ENCODE data around the gene SMCO4.
"Not testable (repeated sequence)": the region's sequence is repeated elsewhere in the genome, so short reads cannot be mapped to it uniquely, and the experiment has no call there.

Gene SMCO4

DNA sequence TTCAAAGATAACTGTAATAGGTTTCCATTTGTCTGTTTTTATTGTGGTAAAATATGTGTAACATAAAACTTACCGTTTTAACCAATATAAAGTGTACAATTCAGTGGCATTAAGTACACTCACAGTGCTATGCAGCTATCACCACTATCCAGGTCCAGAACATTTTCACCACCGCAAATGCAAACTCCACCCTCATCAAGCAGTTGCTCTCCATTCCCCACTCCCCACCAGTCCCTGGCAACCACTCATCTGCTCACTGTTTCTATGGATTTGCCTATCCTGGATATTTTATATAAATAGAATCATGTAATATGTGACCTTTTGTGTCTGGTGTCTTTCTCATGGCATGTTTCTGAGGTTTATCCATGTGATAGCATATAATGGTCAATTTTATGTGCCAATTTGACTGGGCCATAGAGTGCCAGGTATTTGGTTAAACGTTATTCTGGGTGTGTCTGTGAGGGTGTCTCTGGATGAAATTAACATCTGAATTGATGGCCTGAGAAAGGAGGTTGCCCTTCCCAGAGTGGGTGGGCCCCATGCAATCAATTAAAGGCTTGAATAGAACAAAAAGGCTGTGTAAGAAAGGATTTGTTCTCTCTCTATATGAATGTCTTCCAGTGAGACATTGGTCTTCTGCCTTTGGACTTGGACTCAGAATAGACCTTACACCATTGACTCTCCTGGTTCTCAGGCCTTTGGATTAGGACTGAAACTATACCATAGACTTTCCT lies 17.2 kb upstream of the SMCO4 start:
- DNase-seq (ENCODE audit: low read depth in 2 of 2): no peak

DNA sequence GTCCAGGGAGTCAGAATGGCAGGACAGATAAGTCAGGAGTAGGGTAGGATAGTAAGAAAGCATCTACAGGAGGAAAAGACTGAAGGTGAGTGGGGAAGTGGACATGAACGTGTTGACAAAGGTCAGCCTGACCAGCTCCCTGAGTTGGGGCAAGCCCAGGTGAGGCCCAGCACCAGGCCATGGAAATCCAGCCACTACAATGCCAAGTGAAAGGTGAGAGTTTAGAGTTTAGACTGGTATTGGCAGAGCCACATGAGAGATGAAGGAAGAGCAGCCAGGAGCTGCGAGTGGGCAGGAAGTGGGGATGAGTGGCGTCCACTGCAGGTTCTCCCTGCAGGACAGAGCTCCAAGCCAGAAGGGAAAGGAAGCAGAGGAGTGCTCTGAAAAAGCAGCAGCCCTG lies 16.5 kb upstream of the SMCO4 start:
- no peak for DNase-seq (ENCODE audit: low read depth in 2 of 2)

DNA sequence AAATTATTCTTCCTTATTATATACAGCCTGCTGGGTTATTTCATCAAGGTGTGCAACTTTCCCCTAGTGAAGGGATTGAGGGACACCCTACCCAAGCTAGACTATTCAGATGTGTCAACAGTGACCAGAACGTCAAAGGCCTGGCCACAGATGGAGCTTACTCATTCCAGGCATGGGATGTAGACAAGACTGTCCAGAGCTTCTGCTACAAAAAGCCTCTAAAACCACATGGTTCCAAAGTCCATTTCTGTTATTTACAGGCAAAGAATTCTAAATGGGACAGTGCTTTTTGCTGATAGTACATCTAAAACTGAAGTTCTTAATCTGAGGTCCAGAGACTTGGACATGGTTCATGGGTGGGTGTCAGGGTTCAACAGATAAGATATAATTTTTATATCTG lies 9.7 kb upstream of the SMCO4 start:
- DNase-seq (ENCODE audit: low read depth in 2 of 2): no peak

- DNase-seq (ENCODE audit: low read depth in 2 of 2): no peak
These were observed 6.8 kb upstream of the SMCO4 start for GRCh38 chr11:93549976-93550375.

DNA sequence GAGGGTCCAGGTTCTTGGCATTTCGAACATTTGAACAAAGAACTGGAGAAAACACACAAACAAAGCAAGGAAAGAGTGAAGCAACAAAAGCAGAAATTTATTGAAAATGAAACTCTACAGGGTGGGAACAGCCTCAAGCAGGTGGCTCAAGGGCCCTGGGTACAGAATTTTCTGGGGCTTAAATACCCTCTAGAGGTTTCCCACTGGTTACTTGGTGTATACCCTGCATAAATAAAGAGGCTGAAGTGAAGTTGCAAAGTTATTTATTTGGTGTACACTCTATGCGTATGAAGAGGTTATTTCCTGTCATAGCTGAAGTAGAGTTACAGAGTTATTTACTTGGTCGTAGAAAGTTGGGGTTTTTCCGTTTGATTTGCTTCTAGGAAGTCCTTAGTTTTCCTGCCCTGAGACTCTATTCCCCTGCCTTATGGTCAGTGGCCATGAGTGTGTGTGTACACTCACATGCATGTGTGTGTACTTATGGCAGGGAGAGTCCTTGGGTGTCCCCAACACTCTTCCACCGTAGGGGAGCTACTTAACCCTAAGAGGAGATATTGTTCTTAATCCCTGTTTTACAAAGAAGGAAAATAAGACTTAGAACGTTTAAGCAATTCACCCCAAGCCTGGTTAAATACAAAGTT lies 5.6 kb upstream of the SMCO4 start:
- no peak for DNase-seq (ENCODE audit: low read depth in 2 of 2)

DNA sequence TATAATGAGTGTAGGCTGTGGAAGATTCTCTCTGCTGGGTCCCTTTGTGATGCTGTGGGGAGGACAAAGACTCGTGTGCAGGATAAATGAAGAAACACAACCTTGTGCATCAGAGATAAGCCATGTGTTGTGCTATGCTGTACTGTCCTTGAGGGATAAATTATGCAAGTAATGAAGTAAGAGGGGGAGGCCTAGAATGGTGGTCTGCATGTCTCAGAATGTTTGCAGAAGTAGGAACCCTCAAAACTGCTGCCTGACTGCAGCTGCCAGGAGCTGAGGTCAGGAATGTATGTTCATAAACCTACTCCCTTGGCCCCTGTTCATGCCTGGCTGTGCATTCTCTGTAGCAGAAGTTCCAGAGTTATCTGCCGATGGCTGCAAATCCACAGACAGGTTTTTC lies 4.6 kb upstream of the SMCO4 start:
- no peak for DNase-seq (ENCODE audit: low read depth in 2 of 2)

DNA sequence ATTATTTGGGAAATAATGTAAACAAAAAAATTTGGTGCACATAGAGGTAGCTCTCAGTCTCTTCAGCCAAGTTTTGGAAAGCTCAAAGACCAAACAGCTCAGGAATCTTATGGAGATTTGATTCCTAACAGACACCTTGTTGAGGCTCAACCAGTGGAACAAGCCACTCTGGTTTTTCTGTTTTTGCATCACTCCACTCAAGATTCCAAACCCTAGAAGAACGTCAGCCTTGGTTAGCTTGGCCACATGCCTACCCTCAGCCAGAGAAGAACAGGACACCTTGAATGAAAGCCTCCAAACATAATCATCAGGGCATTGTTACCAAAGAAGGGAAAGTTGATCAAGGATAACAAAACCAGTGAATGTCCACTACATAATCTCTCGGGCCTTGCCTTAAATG lies 3.8 kb upstream of the SMCO4 start:
- no peak for DNase-seq (ENCODE audit: low read depth in 2 of 2)

DNA sequence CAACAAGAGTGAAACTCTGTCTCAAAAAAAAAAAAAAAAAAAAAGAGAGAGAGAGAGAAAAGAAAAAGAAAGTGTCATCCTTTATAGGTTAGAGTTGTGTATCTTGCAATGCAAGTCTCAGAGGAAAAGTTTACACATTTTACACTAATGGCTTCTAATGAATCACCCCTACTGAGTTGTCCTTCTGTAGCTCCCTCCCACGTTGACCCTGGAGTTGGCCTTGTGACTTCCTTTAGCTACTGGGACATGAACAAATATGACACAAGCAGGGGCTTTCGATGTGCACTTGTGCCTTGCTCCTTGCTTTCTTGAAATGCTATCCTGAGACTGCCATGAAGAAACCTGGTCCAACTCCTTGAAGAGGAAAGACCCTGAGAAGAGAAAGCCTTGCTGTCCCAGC lies 2.4 kb upstream of the SMCO4 start:
- no peak for DNase-seq (ENCODE audit: low read depth in 2 of 2)

GRCh38 chr11:93542811-93543229 lies 371 bp downstream of the SMCO4 start:
- no peak for DNase-seq (ENCODE audit: low read depth in 2 of 2)

DNA sequence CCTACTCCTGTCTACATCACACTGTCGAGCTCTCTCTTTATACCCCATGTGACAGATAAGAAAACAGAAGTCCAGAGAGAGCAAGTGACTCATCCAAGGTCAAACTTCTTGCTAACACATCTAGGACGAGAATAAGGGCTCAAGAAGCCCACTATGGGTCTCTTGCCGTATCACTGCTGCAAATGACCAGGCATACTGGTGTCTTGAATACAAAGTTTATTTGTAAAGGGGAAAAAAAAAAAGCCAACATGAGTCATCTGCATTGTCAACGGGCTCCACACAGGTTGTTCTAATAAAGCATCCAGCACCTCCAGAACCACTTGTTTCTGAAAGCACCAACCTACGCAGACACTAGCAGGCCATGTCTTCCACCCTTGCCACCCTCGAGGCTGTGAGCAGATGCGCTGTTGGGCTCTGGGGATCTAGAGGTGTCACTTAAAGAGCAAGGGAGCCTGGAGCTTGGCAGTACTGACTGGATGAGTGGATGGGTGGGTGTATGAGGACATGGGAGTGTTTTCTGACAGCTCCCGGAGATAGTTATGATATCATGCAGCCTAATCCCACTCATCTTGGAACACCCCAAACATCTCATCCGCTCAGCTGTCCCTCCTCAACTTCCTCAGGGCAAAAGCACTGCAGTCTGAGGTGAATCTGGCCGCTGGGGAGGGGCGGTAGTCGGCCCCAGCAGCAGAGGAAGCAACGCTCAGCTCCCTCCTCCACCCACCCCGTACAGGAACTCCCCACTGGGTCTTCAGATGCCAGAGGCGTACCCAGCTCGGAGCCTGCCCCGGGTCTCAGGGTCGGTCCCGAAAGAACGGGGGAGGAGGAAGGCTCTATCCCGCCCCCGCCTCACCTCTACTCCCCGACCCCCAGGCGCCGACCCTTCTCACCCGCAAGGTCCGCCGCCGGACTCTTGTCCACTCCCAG lies 1.0 kb downstream of the SMCO4 start:
- no peak for DNase-seq (ENCODE audit: low read depth in 2 of 2)

DNA sequence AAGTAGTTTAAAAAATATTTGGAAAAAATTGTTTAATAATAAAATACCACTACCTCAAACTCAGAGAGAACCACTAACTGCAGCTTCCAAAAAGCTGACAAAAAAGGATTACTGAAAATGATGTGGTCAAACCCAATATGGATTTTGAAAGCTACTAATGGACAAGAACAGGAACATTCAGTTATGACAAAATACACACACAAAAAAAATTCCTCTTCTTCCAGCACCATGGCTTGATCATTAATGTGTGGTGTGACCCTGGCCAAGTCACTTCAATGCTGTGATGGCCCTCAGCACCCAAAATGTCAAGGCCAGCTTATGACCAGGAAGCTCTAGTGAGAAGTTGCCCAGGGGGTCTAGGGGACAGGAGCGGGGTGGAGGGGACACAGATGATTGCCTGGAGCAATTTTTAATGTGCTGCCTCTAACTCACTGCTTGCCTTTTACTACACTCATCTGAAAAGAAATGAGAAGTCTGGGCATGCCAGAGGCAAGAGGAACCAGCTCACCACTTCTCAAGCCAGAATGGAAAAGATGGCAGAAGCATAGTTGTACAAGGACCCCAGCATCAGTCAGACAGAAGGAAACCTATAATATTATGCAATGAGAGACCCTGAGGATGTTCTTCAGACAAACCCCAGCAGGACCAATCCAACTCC lies 2.2 kb downstream of the SMCO4 start:
- no peak for DNase-seq (ENCODE audit: low read depth in 2 of 2)

DNA sequence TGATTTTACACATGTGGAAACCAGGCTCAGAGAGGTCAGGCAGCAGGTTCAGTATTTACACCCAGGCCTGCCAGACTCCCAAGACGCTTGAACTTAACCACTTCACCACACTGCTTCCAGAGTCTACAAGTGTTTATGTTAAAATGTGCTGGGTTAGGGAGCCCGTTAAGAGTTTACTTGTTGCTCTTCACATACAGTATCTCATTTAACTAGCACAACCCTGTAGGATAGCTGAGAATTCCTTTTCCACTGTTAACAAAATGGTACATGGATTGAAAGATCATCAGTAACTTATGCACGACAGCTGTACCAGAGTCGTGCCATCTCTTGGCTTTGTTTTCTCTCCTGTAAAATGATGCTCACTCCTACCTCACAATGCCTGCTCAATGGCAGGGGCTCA lies 2.9 kb downstream of the SMCO4 start:
- no peak for DNase-seq (ENCODE audit: low read depth in 2 of 2)

- no peak for DNase-seq (ENCODE audit: low read depth in 2 of 2)
These were observed 5.4 kb downstream of the SMCO4 start for GRCh38 chr11:93537767-93538261.

GRCh38 chr11:93537049-93537448 lies 6.1 kb downstream of the SMCO4 start:
- DNase-seq (ENCODE audit: low read depth in 2 of 2): no peak

DNA sequence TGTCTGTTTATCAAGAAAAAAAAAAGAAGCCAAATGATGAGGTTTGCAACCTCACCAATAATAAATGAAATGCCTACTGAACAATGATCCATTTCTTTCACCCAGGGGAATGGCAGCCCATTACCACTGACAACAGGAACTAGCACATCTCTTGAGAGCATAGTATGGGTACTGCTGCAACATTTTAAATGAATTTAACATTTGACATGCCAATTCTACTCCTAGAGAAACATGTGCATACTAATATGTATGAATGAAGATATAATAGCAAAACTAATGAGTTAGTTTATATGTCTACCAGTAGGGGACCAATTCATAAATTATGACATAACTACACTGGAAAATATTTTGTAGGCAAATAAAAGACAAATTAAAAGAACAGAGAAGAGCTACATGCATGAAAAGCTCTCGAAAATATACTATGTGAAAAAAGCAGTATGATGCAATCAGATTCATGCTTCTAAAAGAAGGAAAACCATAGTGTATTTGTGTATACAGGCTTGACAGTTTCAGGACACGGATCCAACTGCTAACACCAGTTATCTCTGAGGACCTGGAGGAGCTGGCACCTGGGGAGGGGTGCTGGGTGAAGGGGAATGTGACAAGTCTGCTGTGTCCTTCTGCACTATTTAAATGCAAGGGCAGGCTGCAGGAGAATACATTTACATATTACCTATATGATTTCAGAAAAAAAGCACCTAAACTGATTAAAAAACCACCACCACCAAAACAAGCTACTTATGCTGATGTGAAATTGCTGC lies 6.9 kb downstream of the SMCO4 start:
- DNase-seq (ENCODE audit: low read depth in 2 of 2): no peak

DNA sequence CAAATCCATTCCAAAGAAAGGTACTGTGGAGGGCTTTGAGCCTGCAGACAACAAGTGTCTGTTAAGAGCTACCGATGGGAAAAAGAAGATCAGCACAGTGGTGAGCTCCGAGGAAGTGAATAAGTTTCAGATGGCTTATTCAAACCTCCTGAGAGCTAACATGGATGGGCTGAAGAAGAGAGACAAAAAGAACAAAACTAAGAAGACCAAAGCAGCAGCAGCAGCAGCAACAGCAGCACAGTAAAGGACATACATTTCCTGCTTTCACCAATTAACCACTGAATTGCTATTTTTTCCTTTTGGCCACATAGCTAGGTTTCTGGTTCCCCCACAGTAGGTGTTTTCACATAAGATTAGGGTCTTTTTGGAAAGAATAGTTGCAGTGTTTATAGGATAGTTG lies 7.6 kb downstream of the SMCO4 start:
- DNase-seq (ENCODE audit: low read depth in 2 of 2): not testable (repeated sequence)

GRCh38 chr11:93532806-93533205 lies 10.4 kb downstream of the SMCO4 start:
- DNase-seq (ENCODE audit: low read depth in 2 of 2): no peak

DNA sequence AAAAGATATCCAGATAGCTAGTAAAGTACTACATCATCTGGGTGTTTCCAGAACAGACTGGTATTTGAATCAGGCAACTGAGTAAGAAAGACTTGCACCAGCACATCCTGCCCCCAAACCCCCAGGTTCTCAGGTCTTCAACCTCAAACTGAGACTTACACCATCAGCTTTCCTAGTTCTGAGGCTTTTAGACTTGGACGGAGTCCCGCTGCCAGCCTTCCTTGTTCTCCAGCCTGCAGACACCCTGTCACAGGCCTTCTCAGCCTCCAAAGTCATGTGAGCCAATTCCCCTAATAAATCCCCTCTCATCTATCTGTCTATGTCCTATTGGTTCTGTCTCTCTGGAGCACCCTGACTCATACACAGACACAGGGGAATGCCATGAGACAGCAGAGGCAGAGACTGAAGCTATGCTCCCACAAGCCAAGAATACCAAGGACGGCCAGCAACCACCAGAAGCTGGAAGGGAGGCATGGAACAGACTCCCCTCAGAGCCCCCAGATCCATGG lies 10.9 kb downstream of the SMCO4 start:
- no peak for DNase-seq (ENCODE audit: low read depth in 2 of 2)

DNA sequence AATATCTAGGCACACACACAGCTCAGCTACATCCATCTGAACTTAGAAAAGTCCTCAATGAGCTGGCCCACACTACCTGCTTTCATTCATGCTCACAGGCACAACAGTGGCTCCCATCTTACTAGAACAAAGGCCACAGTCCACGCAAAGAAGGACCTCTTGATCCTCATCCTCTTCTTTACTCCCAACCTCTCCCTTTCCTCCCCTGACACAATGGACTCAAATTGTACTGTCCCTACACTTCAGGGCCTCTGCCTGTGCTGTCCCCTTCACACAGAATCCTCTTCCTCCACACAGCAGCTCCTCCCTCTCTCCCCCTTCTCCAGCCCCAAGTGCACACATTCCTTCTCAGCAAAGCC lies 12.7 kb downstream of the SMCO4 start:
- DNase-seq (ENCODE audit: low read depth in 2 of 2): no peak

- no peak for DNase-seq (ENCODE audit: low read depth in 2 of 2)
These were observed 13.3 kb downstream of the SMCO4 start for GRCh38 chr11:93529707-93530467.

Measured in stimulated activated CD8-positive, alpha-beta memory T cell treated with anti-CD3 and anti-CD28 coated beads, Interleukin-2, amount 100 ng/mL, for 1 hour (primary cell).